Ishikawa (cell line): ENCODE measurements around the gene TAB3.

Experiments used
- CEBPB ChIP-seq: IDR thresholded peaks from 2 replicates; pipeline ENCODE4 v1.6.1; 2012
- CREB1 ChIP-seq: IDR thresholded peaks from 2 replicates; pipeline ENCODE4 v1.6.1; 2012; ENCODE audit warnings: low read depth
- EGR1 ChIP-seq: IDR thresholded peaks from 2 replicates; pipeline ENCODE4 v1.6.1; 2012
- EP300 ChIP-seq: IDR thresholded peaks from 2 replicates; pipeline ENCODE4 v1.6.1; 2012; ENCODE audit warnings: borderline replicate concordance
- FOXM1 ChIP-seq: IDR thresholded peaks from 2 replicates; pipeline ENCODE4 v1.6.1; 2012; ENCODE audit warnings: low read depth, borderline replicate concordance
- NFIC ChIP-seq: IDR thresholded peaks from 2 replicates; pipeline ENCODE4 v1.6.1; 2012
- RAD21 ChIP-seq: IDR thresholded peaks from 2 replicates; pipeline ENCODE4 v1.6.1; 2012; ENCODE audit warnings: low read depth
- TEAD4 ChIP-seq: IDR thresholded peaks from 2 replicates; pipeline ENCODE4 v1.6.1; 2012
- TF ChIP-seq, protein P1 (sequence below): IDR thresholded peaks from 2 replicates; pipeline ENCODE4 v1.6.1; 2012; ENCODE audit warnings: low read depth, mild to moderate bottlenecking
- TF ChIP-seq, protein P2 (sequence below): IDR thresholded peaks from 2 replicates; pipeline ENCODE4 v1.6.1; 2012
- TF ChIP-seq, protein P3 (sequence below): IDR thresholded peaks from 2 replicates; pipeline ENCODE4 v1.6.1; 2012

- TF ChIP-seq, protein P1, sequence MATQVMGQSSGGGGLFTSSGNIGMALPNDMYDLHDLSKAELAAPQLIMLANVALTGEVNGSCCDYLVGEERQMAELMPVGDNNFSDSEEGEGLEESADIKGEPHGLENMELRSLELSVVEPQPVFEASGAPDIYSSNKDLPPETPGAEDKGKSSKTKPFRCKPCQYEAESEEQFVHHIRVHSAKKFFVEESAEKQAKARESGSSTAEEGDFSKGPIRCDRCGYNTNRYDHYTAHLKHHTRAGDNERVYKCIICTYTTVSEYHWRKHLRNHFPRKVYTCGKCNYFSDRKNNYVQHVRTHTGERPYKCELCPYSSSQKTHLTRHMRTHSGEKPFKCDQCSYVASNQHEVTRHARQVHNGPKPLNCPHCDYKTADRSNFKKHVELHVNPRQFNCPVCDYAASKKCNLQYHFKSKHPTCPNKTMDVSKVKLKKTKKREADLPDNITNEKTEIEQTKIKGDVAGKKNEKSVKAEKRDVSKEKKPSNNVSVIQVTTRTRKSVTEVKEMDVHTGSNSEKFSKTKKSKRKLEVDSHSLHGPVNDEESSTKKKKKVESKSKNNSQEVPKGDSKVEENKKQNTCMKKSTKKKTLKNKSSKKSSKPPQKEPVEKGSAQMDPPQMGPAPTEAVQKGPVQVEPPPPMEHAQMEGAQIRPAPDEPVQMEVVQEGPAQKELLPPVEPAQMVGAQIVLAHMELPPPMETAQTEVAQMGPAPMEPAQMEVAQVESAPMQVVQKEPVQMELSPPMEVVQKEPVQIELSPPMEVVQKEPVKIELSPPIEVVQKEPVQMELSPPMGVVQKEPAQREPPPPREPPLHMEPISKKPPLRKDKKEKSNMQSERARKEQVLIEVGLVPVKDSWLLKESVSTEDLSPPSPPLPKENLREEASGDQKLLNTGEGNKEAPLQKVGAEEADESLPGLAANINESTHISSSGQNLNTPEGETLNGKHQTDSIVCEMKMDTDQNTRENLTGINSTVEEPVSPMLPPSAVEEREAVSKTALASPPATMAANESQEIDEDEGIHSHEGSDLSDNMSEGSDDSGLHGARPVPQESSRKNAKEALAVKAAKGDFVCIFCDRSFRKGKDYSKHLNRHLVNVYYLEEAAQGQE = no peak
- TF ChIP-seq, protein P2, sequence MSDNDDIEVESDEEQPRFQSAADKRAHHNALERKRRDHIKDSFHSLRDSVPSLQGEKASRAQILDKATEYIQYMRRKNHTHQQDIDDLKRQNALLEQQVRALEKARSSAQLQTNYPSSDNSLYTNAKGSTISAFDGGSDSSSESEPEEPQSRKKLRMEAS = no peak
- TF ChIP-seq RAD21 (no peak), CREB1 (no peak), EGR1 (no peak), NFIC (no peak), EP300 (no peak), CEBPB (no peak), TEAD4 (no peak), FOXM1 (no peak)
- TF ChIP-seq, protein P3, sequence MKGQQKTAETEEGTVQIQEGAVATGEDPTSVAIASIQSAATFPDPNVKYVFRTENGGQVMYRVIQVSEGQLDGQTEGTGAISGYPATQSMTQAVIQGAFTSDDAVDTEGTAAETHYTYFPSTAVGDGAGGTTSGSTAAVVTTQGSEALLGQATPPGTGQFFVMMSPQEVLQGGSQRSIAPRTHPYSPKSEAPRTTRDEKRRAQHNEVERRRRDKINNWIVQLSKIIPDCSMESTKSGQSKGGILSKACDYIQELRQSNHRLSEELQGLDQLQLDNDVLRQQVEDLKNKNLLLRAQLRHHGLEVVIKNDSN = no peak
Observed at GRCh38 chrX:30905321-30905720, 16.3 kb upstream of the TAB3 start.
